Measurements from ENCODE around the gene LRRC61.
"Not testable (repeated sequence)": the region's sequence is repeated elsewhere in the genome, so short reads cannot be mapped to it uniquely, and the experiment has no call there.

Gene LRRC61

DNA sequence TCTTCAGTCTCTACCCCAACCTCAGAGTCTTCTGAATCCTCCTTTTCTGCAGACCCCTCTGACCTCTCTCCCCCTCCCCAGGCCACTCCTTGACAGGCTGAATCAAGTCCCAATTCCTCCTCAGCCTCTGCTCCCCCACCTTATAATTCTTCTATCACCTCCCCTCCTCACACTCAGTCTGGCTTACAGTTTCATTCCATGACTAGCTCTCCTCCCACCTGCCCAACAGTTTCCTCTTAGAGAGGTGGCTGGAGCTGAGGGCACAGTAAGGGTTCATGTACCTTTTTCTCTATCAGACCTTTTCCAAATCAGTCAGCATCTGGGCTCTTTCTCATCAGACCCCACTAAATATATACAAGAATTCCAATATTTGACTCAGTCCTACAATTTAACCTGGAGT, 14.6 kb upstream of the LRRC61 start:
- no peak for DNase-seq

DNA sequence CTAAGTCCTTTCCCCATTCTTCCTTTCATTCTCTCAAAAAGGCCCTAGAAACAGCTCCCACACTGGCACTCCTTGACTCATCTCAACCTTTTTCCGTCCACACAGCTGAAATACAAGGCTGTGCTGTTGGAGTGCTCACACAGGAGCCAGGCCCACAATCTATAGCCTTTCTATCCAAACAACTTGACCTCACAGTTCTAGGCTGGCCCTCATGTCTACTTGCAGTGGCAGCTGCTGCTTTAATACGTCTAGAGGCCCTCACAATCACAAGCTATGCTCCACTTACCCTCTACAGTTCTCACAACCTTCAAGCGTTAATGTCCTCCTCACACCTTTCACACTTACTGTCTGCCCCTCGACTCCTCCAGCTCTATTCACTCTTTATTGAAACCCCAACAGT, 12.0 kb upstream of the LRRC61 start:
- no peak for DNase-seq

DNA sequence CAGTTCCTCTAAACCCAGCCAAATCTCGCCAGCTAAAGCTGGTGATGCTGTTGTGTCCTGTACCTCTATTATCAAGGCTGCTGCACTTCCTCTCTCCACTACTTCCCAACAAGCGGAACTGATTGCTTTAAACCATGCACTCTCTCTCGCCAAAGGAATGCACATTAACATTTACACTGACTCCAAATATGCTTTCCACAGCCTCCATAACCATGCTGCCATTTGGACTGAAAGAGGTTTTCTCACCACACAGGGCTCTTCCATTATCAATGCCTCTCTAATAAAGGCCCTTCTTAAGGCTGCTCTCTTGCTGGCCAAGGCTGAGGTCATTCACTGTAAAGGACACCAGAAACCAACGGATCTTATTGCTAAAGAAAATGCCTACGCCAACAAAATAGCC, 11.4 kb upstream of the LRRC61 start:
- no peak for DNase-seq

DNA sequence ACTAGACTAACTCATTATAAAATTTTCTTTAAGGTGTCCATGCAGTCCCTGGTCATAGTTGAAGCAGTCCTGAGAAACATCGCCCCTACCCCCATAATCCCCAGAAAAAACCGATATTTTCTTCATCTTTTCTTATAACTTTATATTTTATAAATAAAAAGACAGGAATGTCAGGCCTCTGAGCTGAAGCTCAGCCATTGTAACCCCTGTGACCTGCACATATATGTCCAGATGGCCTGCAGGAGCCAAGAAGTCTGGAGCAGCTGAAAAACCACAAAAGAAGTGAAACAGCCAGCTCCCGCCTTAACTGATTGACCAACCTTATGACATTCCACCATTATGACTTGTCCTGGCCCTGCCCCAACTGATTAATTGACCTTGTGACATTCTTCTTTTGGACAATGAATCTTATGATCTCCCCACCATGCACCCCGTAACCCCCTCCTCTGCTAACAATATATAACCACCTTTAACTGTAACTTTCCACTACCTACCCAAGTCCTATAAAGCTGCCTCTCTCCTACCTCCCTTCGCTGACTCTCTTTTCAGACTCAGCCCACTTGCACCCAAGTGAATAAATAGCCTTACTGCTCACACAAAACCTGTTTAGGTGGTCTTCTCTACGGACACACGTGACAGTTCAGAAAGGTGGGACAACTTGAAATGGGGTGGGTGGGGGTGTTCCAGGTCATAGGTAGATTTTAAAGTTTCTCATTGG, 10.3 kb upstream of the LRRC61 start:
- not testable (repeated sequence) for DNase-seq

DNA sequence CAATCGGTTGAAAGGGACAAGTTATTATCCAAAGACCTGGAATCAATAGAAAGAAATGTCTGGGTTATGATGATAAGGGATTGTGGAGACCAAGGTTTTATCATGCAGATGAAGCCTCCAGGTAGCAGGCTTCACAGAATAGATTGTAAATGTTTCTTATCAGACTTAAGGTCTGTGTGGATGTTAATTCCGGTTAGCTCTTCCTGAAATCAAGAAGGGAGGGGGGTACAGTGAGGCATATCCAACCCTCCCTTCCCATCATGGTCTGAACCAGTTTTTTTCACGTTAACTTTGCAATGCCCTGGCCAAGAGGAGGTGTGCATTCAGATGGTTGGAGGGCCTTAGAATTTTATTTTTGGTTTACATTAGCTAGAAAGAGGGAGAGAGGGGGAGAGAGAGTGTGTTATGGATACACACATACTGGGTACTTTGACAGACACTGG, 9.8 kb upstream of the LRRC61 start:
- no peak for DNase-seq

DNA sequence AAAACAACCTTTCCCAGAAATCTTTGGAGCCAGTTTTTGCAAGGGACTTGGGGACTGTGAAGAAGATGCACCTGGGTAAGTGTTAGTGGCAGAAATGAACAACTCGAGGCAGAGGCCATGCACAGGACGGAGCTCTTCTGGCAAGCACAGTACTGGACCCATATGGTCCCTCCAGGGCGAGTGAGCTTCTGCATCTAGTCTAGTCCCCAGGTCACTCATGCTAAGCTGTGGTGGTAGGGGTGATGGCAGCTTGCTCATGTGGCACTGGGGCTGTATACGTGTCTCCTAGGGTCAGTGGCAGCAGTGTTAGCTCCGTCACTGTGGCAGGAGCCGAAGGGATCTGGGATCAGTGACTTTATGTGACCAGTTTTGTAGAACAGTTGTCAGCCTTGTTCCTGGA, 9.3 kb upstream of the LRRC61 start:
- no peak for DNase-seq

DNA sequence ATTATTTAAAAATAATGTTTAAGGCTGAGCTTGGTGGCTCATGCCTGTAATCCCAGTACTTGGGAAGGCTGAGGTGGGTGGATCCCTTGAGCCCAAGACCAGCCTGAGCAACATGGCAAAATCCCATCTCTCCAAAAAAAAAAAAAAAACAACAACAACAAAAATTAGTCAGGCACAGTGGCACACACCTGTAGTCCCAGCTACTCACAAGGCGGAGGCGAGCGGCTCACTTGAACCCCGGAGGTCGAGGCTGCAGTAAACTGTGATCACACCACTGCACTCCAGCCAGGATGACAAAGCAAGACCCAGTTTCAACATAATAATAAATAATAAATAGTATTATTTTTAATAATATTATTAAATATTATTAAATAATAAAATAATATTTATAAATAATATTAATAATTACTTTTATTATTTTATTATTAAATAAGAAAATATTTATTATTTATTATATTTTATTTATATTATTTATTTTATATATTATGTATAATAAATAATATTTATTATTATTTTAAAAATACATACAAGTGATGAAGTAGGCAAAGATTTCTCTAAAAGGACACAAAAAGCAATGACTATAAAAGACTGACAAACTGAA, 8.4 kb upstream of the LRRC61 start:
- DNase-seq: no peak

DNA sequence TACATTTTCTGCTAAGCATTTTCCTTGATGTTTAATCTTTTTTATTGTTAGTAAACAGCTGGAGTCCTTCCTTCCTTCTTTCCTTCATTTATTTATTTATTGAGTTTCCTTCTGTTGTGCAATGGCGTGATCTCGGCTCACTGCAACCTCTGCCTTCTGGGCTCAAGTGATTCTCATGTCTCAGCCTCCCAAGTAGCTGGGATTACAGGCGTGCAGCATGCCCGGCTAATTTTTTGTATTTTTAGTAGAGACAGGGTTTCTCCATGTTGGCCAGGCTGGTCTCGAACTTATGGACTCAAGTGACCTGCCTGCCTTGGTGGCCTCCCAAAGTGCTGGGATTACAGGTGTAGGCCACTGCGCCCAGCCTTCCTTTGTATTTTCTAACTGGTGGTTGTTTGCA, 6.2 kb upstream of the LRRC61 start:
- not testable (repeated sequence) for DNase-seq

DNA sequence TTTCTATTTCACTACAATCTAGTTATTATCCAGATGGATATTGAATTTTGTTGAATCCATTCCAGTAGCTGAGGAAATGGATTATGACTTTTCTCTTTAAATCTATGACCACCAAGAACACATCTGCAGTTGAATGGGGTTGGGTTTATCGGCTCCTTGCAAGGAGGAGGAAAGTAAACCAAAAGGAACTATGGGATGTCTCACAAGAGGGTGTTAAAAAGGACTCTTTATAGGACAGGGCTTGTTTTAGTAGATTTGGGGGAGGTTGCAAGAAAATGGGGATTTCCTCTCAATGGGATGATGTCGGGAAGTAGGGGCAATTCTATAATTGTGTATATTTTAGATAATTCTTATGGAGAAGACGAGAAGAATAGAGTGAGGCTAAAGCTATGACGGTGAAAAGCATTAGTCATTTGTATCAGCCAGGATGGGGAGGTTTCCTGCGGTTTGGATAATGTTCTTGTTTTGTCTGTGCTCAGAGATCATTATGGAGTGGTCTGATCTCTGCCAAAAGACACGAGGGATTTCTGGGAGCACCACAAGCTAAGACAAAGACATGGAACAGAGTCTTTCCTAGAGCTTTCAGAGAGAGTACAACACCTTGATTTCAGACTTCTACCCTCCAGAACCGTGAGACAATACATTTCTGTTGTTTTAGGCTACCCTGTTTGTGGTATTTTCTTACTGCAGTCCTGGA, 5.3 kb upstream of the LRRC61 start:
- DNase-seq: peak; percentile 51

DNA sequence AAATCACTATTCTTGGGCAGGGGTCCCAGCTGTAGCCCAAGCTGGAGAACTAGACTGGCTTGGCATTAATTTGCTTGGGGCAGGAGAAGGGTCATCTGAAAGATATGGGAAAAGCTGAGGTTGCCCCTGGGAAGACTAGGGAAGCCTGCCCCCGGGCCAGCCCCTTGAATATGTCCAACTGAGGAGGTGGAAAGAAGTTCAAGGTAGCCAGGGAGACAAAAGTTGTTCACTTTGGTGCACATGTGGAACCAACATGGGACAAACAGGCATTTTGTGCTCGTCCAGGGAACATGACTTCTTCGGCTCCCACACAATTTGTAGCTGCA, 1.4 kb upstream of the LRRC61 start:
- no peak for DNase-seq

DNA sequence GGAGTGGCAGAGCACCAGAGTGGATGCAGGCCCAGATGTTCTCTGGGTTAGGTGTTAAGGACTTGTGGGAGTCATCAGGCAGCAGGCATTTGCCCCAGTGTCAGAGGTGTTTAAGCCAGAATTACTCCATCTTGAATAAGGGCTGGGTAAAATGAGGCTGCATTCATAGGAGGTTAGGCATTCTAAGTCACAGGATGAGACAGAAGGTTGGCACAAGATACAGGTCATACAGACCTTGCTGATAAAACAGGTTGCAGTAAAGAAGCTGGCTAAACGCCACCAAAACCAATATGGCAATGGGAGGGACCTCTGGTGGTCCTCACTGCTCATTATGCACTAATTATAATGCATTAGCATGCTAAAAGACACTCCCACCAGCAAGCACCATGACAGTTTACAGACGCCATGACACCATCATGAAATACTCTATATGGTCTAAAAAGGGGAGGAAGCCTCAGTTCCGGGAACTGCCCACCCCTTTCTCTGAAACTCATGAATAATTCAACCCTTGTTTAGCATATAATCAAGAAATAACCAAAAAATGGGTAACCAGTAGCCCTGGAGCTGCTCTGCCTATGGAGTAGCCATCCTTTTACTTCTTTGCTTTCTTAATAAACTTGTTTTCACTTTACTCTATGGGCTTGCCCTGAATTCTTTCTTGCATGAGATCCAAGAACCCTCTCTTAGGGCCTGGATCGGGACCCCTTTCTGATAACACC, 882 bp upstream of the LRRC61 start:
- DNase-seq: peak; percentile 56

DNA sequence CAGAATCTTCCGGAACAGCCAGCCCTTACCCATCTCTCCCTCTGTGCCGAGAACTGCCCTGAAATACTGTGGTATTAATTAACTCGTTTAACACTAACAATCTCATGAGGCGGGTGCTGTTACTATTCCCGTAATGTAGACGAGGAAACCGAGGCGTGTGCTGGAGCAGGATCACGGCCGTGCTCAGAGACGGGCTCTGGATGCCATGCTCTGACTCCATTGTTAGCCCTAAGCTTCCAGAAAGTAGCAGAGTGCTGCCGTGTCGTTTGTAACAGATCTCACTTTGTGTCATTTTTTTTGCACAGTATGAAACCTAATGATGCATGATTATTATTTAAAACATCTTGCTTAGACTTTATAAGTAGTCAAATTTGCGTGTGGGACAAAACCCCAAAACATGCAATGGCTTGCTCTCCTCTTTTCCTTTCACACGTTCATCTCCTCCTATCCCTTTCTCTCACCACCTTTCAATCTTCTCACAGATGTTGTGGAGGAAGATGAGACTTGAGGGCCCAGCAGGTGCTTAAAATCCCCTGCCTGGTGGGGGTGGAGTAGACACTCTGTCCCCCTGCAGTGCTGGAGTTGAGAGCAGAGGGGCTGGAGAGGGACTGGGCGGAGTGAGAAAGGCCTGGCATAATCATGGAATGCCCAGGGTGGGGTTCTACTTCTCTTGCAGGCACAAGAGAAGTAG, 672 bp downstream of the LRRC61 start:
- peak; percentile 79 for DNase-seq

DNA sequence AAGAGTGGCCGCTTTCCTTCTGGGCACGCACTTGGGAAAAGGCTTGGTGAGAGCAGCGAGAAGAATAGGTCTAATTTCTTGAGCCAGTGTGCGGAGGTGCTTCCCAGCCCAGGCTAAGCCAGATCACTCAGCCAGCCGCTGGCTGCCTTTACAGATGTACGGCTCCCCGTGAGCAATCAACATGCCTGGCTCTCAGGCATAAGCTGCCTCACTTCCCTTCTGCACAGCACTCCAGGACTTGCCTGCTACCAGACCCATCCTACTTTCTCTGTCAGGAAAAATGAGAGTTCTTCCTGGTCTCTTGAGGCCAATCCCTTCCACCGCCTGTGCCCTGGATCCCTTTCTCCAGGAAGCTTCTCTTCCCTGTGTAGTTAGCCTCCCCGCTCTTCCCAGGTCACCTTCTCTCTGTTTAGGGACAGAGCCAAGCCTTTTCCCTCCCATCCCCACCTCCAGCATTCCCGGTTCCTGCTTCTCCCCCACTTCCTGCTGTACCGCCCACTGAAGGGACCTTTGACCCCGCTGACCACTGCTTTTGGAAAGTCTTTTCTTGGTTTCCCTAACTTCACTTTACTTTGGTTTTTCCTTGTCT, 1.3 kb downstream of the LRRC61 start:
- peak; percentile 63 for DNase-seq

DNA sequence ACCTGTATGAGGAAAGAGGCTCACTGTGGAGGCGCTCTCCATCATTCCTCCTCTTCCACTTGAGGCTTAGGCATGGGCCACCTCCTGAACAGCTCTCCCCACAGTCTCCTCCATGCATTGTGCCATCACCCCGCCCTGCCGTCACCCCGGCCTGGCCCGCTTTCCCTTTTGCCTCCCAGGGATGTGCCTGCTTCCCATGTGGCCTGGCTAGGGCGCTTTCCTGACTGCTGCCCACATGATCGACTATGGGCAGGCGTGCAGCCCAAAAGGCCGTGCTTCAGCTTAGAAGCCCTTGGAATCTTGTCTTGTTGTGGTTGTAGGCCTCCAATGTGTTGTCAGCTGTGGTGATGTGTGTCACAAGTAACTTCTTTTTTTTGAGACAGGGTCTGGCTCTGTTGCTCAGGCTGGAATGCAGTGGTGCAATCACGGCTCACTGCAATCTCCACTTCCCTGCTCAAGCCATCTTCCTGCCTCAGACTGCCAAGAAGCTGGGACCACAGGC, 2.0 kb downstream of the LRRC61 start:
- DNase-seq: no peak

DNA sequence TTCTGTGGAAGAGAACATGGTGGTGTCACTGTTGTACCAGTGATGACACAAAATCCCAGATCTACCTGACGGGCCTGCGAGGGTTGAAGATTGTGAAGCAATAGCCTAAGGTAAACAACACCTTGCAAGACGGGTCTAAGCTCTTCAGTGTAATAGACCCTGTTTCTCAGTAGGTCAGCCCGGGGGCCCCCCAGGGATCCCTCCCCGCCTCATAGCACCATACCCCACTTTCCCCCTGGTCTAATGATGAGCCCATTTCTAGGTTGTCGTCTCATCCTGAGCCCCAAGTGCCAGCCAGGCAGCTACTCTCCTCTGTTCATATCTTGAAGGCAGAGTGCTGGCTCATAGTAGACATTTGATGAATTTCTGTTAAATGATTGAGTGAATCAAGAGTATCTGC, 2.7 kb downstream of the LRRC61 start:
- DNase-seq: no peak

DNA sequence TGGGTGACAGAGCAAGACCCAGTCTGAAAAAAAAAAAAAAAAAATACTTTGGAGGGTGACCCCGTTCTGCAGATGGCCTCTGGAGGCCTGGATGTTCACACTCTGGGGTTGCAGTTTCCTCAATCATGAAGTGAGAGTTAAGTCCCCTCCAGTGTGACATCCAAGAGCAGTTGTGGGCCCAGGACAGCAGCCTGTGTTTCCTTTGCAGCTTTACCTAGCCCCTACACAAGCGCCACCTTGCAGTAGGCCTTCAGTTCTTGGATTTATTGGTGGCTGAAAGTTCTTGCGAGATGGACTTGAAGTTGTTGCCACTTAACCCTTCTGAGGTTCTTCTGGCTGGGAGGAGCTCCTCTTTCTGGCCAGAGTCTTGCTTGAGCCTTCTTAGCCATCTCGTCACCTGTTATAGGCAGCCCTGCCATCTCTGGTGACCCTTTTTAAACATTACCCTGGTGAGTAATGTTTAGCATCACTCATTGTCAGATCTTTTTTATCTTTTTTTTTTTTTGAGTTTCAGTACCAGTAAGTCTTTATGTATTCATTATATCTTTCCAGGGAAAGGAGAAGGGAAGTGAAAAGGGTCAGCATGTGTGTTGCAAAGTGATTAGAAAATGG, 3.6 kb downstream of the LRRC61 start:
- DNase-seq: no peak

DNA sequence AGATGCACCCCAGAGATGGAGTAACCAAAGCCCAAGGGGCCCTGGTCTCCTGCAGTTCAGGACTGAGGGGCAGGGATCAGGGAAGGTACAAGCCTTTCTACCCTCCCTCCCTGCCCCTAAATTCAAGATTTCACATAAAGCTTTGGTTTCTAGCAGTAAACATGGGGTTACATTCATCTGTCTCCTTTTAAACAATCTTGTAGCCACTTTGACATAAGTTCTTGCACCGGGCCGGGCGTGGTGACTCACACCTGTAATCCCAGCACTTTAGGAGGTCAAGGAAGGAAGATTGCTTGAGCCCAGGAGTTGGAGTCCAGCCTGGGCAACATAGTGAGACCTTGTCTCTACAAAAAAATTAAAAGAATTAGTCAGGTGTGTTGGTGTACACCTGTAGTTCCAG, 4.2 kb downstream of the LRRC61 start:
- DNase-seq: no peak

DNA sequence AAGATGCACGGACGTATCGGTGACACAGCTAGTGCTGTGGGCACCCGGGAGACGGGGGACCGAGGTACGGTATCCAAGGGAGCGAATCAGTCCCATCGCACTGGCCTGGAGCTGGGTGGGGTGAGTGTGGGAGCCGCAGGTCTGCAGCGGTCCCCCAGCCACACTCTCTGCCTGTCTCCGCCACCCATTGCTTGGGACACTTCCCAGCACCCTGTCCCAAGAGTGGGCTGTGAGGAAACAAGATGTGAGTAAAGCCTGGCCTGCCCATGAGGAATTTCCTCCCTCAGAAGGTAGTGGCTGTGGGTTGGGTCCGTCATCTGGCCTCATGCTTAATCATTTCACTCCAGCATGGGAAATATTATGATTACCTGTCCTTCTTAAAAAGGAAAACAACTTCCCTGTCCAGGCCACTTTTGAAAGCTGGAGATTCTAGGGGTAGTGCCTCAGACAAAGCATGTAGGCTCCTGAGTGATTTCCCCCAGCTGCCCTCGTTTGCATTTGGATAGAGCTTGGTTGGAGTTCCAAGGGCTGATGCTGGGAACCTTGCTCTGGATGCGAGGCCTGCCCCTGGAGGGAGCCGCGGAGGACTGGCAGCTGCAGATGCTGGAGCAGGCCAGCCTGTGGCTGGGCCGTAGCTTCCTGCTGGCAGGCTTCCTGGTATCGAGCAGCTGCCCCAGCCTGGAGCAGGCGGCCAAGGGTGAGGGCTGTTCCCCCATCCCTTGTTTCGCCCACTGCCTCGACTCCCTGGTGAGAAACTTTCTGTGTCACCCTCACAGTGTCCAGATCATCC, 6.4 kb downstream of the LRRC61 start:
- DNase-seq: no peak

DNA sequence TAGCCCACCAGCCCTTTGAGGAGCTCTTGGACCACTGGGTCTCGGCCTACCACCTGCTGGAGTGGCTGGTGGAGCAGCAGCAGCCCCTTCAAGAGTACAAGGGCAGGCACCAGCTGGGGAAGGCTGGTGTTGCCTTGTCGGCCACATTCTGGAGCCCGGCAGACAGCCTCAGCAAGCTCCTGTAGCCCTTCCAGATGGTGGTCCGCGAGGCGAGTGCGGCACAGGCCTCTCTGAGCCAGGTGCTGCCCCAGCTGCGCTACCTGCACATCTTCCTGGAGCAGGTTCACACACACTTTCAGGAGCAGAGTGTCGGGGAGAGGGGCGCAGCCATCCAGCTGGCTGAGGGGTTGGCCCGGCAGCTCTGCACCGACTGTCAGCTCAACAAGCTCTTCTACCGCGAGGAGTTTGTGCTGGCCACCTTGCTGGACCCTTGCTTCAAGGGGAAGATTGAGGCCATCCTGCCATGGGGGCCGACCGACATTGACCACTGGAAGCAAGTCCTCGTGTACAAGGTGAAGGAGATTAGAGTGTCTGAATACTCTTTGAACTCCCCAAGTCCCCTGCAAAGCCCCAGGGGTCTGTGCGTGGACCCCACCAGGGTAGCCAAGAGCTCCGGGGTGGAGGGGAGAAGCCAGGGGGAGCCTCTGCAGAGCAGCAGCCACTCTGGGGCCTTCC, 7.2 kb downstream of the LRRC61 start:
- DNase-seq: no peak

DNA sequence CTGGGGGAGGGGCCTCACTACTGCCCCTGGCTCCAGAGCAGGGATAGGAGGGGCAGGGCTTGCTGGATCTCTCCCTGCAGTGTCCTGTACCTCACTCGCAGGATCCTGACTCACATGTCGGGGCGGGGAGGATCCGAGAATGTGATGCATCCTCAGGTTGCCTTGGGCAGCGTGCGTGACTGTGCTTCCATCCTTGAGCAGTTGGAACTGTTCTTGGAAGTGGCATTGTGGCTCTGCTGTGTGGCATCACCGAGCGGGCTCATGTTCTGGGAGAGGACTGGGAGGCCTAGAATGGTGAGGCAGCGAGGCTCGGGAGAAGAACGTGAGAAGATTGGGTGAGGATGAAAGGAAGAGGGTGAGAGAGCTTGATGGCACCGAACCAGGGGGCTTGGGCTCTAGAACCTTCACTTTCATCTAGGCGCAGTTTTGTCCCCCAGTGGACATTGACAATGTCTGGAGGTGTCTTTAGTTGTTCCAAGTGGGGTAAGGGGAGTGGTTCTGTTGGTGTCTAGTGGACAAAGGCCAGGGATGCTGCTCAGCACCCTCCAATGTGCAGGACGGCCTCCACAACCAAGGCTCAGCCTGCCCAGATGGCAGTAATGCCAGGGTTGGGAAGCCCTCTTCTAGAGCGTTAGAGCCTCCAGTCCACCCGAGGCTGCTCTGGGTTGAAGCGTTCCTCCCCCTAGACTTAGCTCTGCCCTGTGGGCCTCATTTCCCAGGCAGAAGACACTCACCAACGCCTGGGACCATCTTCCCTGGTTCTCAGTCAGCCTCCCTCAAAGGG, 9.9 kb downstream of the LRRC61 start:
- no peak for DNase-seq
